HG03095 (cell line): ENCODE results near the gene TMEM208.

Source experiments
- ATAC-seq: cut with Tn5 transposase; IDR thresholded peaks from one replicate; pipeline ENCODE4 v1.9.1; 2021; ENCODE audit warnings: moderate library complexity; ENCODE audit not compliant: unreplicated experiment

TMEM208 gene

DNA sequence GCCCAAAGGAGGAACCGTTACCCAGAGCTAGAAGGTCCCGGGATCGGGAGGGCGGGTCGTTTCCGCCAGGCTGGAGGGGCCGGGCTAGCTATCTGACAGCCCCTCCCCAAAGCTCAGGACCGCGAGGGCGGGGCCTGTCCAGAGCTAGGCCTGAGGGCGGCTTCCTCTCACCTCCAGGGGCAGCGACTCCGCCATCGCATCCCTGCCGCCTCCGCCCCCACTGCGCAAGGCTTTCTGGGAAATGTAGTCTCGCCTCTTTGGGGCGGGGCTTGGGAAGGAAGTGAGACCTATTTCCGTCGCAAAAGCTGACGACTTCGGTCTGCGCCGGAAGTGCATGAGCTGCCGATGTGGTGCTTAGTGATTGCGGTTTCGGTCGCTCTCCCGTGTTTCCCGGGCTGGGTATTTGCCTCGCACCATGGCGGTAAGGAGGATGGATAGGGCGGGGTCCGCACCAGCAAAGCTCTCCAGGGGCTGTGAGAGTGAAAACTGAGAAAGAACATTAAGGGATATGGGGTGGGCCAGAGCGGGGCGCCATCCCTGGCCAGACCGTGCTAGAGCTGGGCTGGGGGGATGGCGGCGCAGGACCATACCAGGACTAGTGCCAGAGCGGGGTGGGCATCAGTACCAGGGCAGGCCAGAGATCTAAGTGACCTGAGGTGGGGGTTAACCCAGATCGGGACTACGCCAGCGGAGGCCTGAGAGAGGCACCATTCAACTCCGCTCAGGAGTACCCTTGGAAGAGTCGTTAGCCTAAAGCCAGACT, at the start of gene TMEM208:
Gene TMEM208, plus strand, starts transcription at position 327 of the 763 bp plus-strand sequence. Its CDS starts 89 bp downstream, at position 416.
- peak; percentile 90 for ATAC-seq

DNA sequence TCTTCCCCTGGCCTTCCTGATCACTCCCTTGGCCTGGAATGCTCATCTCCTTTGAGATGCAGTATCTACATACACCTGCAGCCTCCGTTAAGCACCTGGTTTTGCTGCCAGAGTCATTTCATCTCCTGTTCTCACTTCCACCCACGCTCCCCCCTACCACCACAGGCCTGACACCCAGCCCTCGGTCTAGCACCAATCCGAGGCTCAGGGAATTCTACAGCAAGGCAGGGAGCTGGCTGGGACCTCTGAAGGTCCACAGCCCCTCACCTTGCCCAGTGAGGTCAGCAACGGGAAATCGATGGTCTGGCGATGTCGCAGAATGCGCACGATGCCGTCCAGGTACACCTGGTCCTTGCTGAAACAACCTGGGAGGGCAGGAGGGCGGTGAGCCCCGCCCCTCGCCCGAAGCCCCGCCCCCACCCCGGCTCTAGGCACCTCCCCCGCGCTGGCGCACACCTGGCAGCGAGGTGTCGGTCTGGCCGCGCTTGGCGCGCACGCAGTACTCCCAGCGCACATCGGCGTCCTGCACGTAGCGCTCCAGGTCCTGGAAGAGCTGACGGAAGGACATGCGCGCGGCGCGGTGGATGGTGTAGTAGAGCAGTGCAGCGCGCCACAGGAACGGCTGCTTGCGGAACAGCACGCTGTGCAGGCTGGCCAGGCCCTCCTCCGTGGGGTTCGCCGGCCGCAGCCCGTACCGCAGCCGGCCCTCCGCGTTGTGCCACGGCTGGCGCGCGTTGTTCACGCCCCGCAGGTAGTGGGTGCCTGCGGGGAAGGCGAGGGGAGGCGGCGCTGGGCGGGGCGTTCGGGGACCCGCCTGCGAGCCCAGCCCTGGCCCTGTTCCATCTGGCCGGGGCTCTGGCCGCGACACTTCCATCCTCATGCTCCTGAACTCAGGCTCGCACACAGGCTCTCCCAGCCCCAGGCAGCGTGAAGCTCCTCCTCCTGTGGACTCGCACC, 48.9 kb upstream of the TMEM208 start:
- ATAC-seq, result no peak

GRCh38 chr16:67179421-67180080, 47.4 kb upstream of the TMEM208 start:
- no peak for ATAC-seq

- ATAC-seq, result no peak
These were observed 46.8 kb upstream of the TMEM208 start for GRCh38 chr16:67180166-67180565.

- no peak for ATAC-seq
These were observed 45.6 kb upstream of the TMEM208 start for GRCh38 chr16:67181346-67181745.

- ATAC-seq, result no peak
These were observed 44.6 kb upstream of the TMEM208 start for GRCh38 chr16:67182288-67182687.

DNA sequence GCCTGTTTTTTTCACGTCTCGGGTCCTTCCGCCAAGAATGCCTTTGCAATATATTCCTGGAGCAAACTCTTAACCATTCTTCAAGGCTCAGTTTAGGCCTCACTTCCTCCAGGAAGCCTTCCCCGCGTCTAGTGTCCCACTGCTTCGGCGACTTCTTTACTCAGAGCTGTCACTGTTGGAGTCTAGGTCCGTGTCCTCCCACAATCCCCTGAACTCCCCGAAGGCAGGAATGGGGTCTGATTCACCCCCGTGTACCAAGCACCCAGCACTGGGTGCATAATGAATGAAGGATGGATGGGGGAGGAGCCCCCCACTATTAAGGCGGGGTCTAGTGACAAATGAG, 43.7 kb upstream of the TMEM208 start:
- ATAC-seq, result no peak

DNA sequence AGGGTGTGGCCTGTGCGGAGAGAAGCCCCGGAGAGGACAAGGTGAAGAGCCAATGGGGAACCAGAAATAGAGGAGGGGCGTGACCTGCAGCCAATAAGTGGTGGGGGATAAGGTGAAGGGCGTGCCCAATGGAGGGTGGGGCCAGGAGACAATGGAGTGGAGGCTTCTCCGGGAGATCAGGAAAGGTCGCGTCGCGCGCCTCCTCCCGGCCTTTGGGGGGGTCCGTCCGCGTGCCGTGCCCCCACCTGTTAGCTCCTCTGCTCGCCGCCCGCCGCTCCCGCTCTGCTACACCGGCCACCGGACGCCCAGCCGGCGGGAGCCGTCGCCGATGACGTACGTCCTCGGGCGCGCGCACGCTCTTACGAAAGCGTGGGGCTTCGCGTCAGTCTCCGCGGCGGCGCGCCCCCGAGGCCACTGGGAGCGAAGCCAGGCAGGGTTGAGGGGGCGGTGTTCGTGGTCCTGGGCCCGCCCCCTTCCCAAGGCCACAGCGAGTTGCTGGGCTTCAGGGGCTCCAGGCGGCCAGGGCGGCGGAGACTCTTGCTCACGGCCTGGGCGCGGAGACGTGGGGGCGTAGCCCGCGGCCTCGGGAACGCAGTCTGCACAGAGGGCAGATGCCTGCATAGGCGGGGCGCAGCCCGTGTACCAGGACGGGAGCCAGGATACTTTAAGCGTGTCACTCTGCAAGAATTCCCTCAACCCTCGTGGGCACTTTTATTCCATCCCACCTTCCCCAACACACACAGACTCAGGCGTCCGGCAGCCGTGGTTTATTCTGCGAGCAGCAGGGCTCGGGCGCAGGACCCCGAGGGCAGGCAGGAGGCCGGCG, 43.1 kb upstream of the TMEM208 start, which contains the start of gene MATCAP1:
Gene MATCAP1, minus strand, starts transcription at position 337 of the 826 bp plus-strand sequence. CDS start 3,353 bp downstream, outside the sequence.
- ATAC-seq, result peak; percentile 89

- no peak for ATAC-seq
These were observed 42.4 kb upstream of the TMEM208 start for GRCh38 chr16:67184453-67184994.

DNA sequence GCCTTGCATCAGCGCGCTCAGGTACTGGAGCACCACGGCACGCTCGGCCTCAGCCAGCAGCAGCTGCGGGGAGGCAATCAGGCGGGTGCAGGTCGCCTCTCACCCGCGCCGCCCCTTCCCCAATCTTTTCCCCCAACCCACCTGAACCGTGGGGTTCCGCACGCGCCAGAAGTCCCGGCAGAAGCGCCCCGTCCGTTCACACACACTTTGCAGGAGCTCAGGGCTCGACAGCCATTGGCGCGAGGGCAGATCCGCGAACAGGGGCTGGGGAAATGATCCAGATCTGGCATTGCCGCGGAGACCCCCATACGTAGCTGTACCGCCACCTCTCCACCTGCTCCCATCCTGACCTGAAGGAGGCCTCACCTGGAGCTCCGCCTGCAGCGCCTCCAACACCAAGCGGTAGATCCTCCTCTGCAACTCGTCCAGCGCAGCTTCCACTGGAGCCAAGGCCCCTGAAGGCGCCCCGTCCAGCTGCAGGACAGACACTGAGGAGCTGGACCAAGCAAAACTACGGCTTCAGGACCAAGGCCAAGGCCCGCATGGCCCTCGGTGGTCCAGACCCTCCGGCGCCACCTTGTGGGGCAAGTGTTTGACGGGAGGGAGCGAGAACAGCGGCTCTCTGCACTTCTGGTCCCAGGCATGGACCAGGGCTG, 41.8 kb upstream of the TMEM208 start:
- ATAC-seq, result no peak

- ATAC-seq, result no peak
These were observed 41.2 kb upstream of the TMEM208 start for GRCh38 chr16:67185651-67186134.

DNA sequence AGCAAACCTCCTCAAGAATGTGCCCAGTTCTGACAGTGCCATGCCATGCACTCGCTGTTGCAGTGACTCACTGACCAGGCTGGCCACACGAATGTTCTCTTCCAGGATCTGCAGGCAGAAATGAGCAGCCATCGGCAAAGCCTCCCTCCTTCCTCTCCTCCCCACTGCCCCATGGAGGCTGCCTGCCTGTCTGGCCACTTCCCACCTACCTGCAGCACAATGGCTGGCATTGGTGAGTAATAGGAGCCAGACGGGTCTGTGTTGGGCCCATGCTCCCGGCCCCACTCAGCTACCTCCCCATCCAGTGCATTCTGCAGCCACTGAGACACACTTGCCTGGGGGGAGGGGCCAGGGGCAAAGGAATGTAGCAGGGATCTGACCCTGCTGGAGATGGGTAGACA, 40.4 kb upstream of the TMEM208 start:
- no peak for ATAC-seq

DNA sequence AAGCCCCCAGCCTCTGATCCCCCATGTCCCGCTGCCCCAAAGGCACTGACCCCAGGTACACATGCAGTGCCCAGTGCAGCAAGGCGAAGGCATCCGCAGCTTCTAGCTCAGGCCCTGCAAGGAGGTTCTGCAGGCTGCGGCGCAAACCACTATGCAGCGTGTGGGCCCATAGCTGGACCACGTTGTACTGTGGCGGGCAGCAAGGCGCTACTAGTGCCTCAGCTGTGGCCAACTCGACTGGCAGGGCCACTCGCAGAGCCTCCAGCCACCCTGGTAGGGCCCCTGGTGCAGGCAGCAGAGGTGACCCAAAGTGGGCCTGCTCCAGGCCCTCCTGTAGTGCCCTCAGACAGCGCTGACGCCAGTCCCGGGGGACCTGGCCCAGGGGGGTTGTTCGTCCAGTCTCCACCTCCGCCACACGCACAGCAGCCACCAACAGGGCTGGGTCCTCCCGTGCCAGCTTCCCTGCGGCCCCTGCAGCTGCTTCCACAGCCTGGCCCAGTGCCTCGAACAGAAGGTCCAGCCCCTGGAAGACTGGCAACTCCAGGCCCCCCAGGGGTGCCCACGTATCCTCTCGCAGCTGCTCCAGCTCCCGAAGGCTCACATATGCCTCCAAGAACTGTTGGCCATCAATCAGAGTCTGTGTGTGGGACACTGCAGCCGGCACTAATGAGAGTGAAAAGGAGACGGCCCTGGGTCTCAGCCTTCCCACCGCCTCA, 39.6 kb upstream of the TMEM208 start:
- ATAC-seq, result no peak

DNA sequence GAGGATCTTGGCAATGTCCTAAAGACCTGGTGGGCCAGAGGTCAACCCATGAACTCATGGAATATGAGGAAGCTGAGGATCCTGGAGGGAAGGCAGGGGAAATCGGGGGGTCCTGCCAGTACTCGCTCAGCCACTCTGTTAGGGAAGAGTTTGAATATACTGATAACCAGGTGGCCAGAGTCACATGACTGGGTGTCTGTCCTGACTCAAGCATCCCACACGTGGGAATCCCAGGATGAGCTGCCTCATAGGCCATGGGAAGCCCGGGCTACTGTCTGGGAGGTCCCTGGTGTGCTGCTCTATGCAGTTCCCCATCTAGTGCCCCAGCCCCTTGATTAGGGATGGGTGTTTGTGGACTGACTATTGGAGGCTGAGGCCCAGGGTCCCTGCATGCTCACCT, 38.6 kb upstream of the TMEM208 start:
- ATAC-seq, result no peak

DNA sequence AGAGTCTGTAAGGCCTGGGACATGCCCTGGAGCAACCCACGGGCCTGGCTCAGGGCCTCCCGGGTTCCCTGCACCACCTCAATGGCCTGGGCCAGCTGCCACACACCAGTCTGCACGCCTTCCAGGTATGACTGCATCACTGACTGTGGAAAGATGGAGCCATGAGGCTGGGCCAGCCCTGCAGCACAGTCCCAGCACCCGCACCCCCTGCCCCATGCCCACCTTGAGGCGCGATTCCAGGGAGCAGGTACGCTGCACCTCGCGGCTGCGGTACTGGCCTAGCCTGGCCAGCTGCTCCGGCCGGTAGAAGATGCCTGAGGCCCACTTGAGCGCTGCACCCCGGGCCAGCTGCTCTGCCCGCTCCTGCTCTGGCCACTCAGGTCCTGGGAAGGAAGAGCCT, 38.1 kb upstream of the TMEM208 start:
- no peak for ATAC-seq

DNA sequence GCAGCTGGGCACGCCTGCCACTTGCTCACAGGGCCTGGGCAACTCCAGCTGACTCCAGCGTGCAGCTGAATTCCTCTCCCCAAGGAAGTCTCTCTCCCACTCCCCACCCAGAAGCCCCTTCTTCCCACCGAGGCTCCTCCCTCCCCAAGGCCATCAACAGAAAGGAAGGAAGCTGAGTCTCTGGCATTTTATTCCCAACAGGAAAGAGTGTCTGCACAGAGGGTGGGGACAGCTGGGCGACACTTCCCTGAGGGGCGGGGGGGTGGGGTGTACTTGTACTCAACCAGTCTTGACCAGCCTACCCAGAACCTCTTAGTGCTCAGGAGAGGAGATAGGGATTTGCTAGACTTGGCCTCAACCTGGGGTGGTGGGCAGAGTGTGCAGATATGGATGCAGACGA, 36.9 kb upstream of the TMEM208 start, which contains the start of gene EXOC3L1:
Gene EXOC3L1, minus strand, starts transcription at position 96 of the 400 bp plus-strand sequence. CDS start 460 bp downstream, outside the sequence.
- ATAC-seq, result no peak

- ATAC-seq, result no peak
These were observed 36.2 kb upstream of the TMEM208 start for GRCh38 chr16:67190448-67191399.
